Duodenal mucosa (tissue), 2 donors: ENCODE measurements around the gene AUNIP.

Experiments
- H3K27ac ChIP-seq: one replicate; pipeline ENCODE4 v1.7.0; 2013; ENCODE audit warnings: low read depth, low read length
- H3K27me3 ChIP-seq, 2 donors: one replicate each; pipeline ENCODE4 v1.7.0; 2013; ENCODE audit warnings: low read length in 2 of 2, control low read depth in 1 of 2; ENCODE audit not compliant: insufficient read depth in 2 of 2, control insufficient read depth in 1 of 2
- H3K36me3 ChIP-seq, 2 donors: one replicate each; pipeline ENCODE4 v1.7.0; 2013; ENCODE audit warnings: low read length in 2 of 2, control low read depth in 1 of 2; ENCODE audit not compliant: insufficient read depth in 2 of 2, control insufficient read depth in 1 of 2
- H3K4me1 ChIP-seq, 2 donors: one replicate each; pipeline ENCODE4 v1.7.0; 2013; ENCODE audit warnings: low read length in 2 of 2, control low read depth in 1 of 2; ENCODE audit not compliant: insufficient read depth in 2 of 2, control insufficient read depth in 1 of 2
- H3K4me3 ChIP-seq, 2 donors: one replicate each; pipeline ENCODE4 v1.7.0; 2013; ENCODE audit warnings: low read length in 2 of 2, low read depth in 1 of 2
- H3K9ac ChIP-seq, 2 donors: one replicate each; pipeline ENCODE4 v1.7.0; 2013; ENCODE audit warnings: low read length in 2 of 2, low read depth in 1 of 2
- H3K9me3 ChIP-seq, 2 donors: one replicate each; pipeline ENCODE4 v1.7.0; 2013; ENCODE audit warnings: low read length in 2 of 2, control low read depth in 1 of 2; ENCODE audit not compliant: control insufficient read depth in 1 of 2

The AUNIP gene

GRCh38 chr1:25900219-25900618 is 41.0 kb upstream of the AUNIP start:
- Histone ChIP-seq H3K27ac (no peak overlapping the region), H3K9ac (no peak overlapping the region), H3K4me1 (peaks cover 14 to 18% of the 10 kb centered on the region in 2 donors)

DNA sequence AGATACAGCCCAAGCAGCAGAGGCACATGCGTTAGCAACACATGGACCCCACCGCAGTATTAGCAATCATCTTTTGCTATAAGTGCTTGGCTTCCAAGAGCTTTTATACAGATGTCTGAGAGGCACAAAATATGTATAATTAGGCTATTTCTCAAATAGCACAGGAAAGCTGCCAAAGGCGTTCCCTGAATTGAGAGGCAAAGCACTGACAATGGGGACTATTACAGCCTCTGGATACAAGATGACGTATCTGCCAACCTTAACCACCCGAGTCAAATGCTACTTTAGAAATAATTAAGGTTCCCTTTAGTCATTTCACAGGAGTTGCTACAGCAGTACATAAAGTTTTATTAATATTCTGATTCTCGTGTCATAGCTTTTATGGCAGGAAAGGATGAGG is 40.5 kb upstream of the AUNIP start:
- Histone ChIP-seq H3K27ac (no peak overlapping the region), H3K27me3 (no peaks in the 10 kb centered on the region), H3K4me3 (no peak overlapping the region), H3K36me3 (peaks cover 3 to 26% of the 10 kb centered on the region in 2 donors), H3K4me1 (peaks cover 11 to 14% of the 10 kb centered on the region in 2 donors), H3K9ac (no peak overlapping the region), H3K9me3 (no peaks in the 10 kb centered on the region)

More at GRCh38 chr1:25900219-25900618, 41.0 kb upstream of the AUNIP start:
- Histone ChIP-seq H3K36me3 (peaks cover 3 to 26% of the 10 kb centered on the region in 2 donors), H3K27me3 (no peaks in the 10 kb centered on the region), H3K4me3 (no peak overlapping the region), H3K9me3 (no peaks in the 10 kb centered on the region)

DNA sequence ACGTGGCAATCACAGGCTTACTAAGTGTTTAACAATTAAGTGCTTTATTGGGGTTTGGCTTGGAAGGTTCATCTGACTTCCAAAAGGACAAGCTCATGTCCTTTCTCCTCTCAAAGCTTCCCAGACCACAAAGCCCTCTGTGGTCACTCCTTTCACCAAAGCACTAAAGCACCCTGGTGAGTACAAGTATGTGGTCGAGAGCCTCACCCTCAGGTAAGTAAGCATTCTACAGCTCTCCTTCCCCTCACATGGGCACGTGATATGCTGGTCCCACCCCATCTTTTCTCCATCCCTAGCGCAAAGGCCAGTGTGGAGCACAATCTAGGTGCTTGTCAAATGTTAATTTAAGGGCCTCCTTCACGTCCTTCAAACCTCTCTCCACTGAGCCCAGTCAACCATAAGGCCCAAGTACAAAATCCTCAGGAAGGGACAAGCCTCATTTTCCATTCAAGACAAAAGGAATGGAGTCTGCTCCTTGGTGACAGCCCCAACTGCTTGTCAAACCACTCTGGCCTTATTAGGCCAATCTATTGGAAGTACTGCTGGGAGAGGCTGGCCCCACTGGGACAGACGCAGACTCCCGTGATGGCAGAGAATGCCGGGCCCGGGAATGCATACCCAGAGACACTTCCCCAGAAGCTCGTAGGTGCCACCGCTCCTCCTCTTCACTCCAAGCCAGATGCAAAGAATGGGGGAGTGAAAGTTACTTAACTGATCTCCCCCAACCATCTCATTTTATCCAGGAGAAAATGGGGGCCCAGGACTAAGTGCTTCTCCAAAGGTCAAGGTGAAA is 39.2 kb upstream of the AUNIP start:
- Histone ChIP-seq H3K36me3 (peaks cover 3 to 26% of the 10 kb centered on the region in 2 donors), H3K4me3 (no peak overlapping the region), H3K27me3 (no peaks in the 10 kb centered on the region), H3K9me3 (no peaks in the 10 kb centered on the region), H3K27ac (no peak overlapping the region), H3K9ac (no peak overlapping the region), H3K4me1 (peaks cover 6 to 7% of the 10 kb centered on the region in 2 donors)

GRCh38 chr1:25897754-25898153 is 38.5 kb upstream of the AUNIP start:
- peaks cover 3 to 26% of the 10 kb centered on the region in 2 donors for H3K36me3 ChIP-seq
- no peak overlapping the region for H3K9ac ChIP-seq

DNA sequence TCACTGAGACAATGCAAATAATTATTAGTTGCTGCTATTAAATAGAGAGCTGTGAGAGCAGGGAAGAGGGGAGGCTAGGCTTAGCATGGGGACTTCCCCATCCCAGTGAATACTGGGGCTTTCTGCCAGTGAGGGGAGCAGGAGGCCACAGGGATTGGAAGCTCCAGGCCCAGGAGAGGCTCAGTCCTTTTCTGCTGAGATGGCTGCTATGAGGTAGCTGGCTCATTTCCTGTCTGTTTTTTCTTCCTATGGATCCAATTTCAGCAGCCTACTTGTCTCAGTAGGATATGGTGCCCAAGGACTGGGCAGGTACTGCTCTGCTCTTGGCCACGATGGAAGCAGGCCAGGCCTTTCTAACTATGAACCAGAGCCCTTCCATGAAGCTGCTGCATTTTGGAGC is 37.0 kb upstream of the AUNIP start:
- H3K4me3 ChIP-seq, result no peak overlapping the region
- H3K9ac ChIP-seq, result peak overlapping the region in 1 of 2 donors; percentile 0
- H3K36me3 ChIP-seq, result peaks cover 3 to 22% of the 10 kb centered on the region in 2 donors
- no peak overlapping the region for H3K27ac ChIP-seq
- peaks cover 18 to 19% of the 10 kb centered on the region in 2 donors for H3K4me1 ChIP-seq
- H3K9me3 ChIP-seq, result no peaks in the 10 kb centered on the region
- no peaks in the 10 kb centered on the region for H3K27me3 ChIP-seq

More at GRCh38 chr1:25897754-25898153, 38.5 kb upstream of the AUNIP start:
- Histone ChIP-seq H3K4me3 (no peak overlapping the region), H3K4me1 (peaks cover 8 to 10% of the 10 kb centered on the region in 2 donors), H3K27me3 (no peaks in the 10 kb centered on the region), H3K9me3 (no peaks in the 10 kb centered on the region), H3K27ac (no peak overlapping the region)

GRCh38 chr1:25895365-25895990 is 36.2 kb upstream of the AUNIP start:
- Histone ChIP-seq H3K4me1 (peaks cover 20 to 25% of the 10 kb centered on the region in 2 donors), H3K4me3 (peak overlapping the region in 1 of 2 donors; percentile 2), H3K27me3 (no peaks in the 10 kb centered on the region), H3K36me3 (peaks cover 3 to 16% of the 10 kb centered on the region in 2 donors), H3K27ac (no peak overlapping the region), H3K9ac (peak overlapping the region in 1 of 2 donors; percentile 0), H3K9me3 (no peaks in the 10 kb centered on the region)

- H3K4me3 ChIP-seq, result no peak overlapping the region
- no peaks in the 10 kb centered on the region for H3K27me3 ChIP-seq
- peaks cover 35 to 40% of the 10 kb centered on the region in 2 donors for H3K4me1 ChIP-seq
- no peaks in the 10 kb centered on the region for H3K9me3 ChIP-seq
- no peak overlapping the region for H3K27ac ChIP-seq
- H3K9ac ChIP-seq, result peak overlapping the region in 1 of 2 donors; percentile 26
- H3K36me3 ChIP-seq, result no peaks in the 10 kb centered on the region
Observed at GRCh38 chr1:25893116-25893515, 33.9 kb upstream of the AUNIP start.

DNA sequence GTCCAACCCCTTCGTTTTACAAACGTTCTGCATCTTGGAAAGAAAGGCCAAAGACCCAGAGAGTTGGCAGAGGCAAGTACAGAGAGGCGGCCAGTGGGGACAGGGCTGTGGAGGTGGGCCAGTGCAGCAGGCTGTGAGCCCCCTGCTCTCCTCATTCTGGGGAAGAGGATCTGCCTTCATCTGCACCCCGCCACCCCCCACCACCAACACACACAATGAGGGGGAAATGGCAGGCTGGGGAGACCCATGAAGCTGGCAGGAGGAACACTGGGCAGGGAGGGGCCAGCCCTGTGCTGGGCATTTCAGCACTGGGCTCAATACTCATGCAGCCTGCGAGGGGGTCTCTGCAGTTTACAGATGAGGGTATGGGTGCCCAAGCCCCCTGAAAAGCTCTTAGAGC is 32.3 kb upstream of the AUNIP start:
- Histone ChIP-seq H3K27me3 (no peaks in the 10 kb centered on the region), H3K27ac (peak overlapping the region; percentile 39), H3K9me3 (no peaks in the 10 kb centered on the region), H3K4me3 (peak overlapping the region in 1 of 2 donors; percentile 6), H3K4me1 (peaks cover 35 to 40% of the 10 kb centered on the region in 2 donors), H3K9ac (no peak overlapping the region), H3K36me3 (no peaks in the 10 kb centered on the region)

DNA sequence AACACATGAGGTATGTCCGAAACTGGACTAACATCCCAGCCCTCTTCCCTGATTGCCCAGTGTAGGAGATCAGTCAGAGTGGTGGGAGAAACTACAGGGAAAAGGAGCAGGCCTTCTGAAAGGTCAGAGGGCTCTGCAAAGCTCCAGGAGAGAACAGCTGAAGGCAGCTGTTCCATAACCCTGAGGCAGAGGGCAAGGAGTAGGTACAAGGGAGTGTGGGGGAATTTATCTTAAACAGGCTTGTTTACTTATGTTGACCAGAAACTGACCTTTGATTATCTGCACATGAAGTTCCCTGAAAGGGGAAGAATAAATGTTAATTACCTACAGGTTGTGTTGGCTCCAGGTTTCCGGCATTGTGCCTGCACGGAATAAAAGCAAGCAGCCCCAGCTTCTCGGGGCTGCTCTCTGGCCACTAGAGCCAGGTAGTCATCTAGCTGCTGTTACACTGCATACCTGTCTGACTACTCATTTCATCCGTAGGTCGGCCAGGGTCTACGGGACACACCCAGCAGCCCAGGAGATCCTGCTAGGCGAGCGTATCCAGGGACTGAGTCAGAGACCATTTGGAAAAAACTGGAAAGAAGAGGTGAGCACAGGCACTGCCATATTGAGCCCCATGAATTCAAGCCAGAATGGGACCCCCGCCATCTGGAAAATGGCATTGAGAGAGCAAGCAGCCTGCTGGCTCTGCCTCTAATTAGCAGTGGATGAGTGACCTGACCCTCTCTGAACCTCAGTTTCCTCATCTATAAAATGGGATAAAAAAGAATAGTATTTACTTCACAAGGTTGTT is 31.2 kb upstream of the AUNIP start:
- H3K4me1 ChIP-seq, result peaks cover 38 to 42% of the 10 kb centered on the region in 2 donors
- peak overlapping the region; percentile 30 to 48 for H3K9ac ChIP-seq
- peak overlapping the region; percentile 75 for H3K27ac ChIP-seq
- no peaks in the 10 kb centered on the region for H3K9me3 ChIP-seq
- H3K36me3 ChIP-seq, result no peaks in the 10 kb centered on the region
- H3K4me3 ChIP-seq, result peak overlapping the region; percentile 32 to 35
- H3K27me3 ChIP-seq, result no peaks in the 10 kb centered on the region
